ENCODE data around the gene ZNF277.

Gene ZNF277

GRCh38 chr7:112254709-112255387 is 48.4 kb downstream of the ZNF277 start:
- no peak for DNase-seq

- no peak for DNase-seq
Measured at GRCh38 chr7:112255388-112255720, 48.9 kb downstream of the ZNF277 start.

GRCh38 chr7:112257073-112257472 is 50.6 kb downstream of the ZNF277 start:
- no peak for DNase-seq

GRCh38 chr7:112260911-112261310 is 54.4 kb downstream of the ZNF277 start:
- no peak for DNase-seq

- no peak for DNase-seq
Measured at GRCh38 chr7:112262036-112262435, 55.5 kb downstream of the ZNF277 start.

GRCh38 chr7:112262855-112263487 is 56.5 kb downstream of the ZNF277 start:
- no peak for DNase-seq

- no peak for DNase-seq
Measured at GRCh38 chr7:112263519-112263918, 57.0 kb downstream of the ZNF277 start.

GRCh38 chr7:112266141-112266540 is 59.6 kb downstream of the ZNF277 start:
- DNase-seq = no peak

- DNase-seq = peak; percentile 43
Measured at GRCh38 chr7:112266595-112267270, 60.2 kb downstream of the ZNF277 start.

GRCh38 chr7:112267944-112268691 is 61.6 kb downstream of the ZNF277 start:
- no peak for DNase-seq

- no peak for DNase-seq
Measured at GRCh38 chr7:112271162-112271561, 64.7 kb downstream of the ZNF277 start.

GRCh38 chr7:112272921-112273561 is 66.5 kb downstream of the ZNF277 start:
- peak; percentile 35 for DNase-seq

GRCh38 chr7:112279042-112279441 is 72.5 kb downstream of the ZNF277 start:
- DNase-seq = no peak

- DNase-seq = no peak
Measured at GRCh38 chr7:112280267-112280666, 73.8 kb downstream of the ZNF277 start.

- peak; percentile 23 for DNase-seq
Measured at GRCh38 chr7:112282476-112283188, 76.1 kb downstream of the ZNF277 start.

- no peak for DNase-seq
Measured at GRCh38 chr7:112283382-112283910, 77.0 kb downstream of the ZNF277 start.

GRCh38 chr7:112286250-112287086 is 80.0 kb downstream of the ZNF277 start:
- DNase-seq = no peak

- DNase-seq = no peak
Measured at GRCh38 chr7:112288301-112288700, 81.8 kb downstream of the ZNF277 start.

GRCh38 chr7:112290065-112290464 is 83.6 kb downstream of the ZNF277 start:
- no peak for DNase-seq

GRCh38 chr7:112292162-112292561 is 85.7 kb downstream of the ZNF277 start:
- DNase-seq = no peak

GRCh38 chr7:112293416-112293815 is 86.9 kb downstream of the ZNF277 start:
- no peak for DNase-seq
